H9 (cell line): ENCODE results near the gene TNFAIP2. TPM values are rescaled to one million over a fixed set of nuclear protein-coding genes. Genes with fewer than 3 reads are reported as not detected.

Source experiments
- DNase-seq: peaks from one replicate; pipeline ENCODE4 v3.0.0-alpha.2; 2017
- H2AFZ ChIP-seq: one replicate; pipeline ENCODE4 v1.6.1; 2013; ENCODE audit warnings: mild to moderate bottlenecking, low read length, control low read depth, moderate library complexity
- H2AK5ac ChIP-seq: 2 replicates; pipeline ENCODE4 v1.6.1; 2013; ENCODE audit warnings: low read length, control low read depth, mixed read lengths; ENCODE audit not compliant: insufficient read length
- H2BK120ac ChIP-seq: one replicate; pipeline ENCODE4 v1.6.1; 2013; ENCODE audit warnings: low read depth, mild to moderate bottlenecking, low read length, control low read depth, inconsistent platforms; ENCODE audit not compliant: poor library complexity, severe bottlenecking
- H2BK12ac ChIP-seq: 2 replicates; pipeline ENCODE4 v1.6.1; 2013; ENCODE audit warnings: low read length, control low read depth, mixed read lengths, low read depth; ENCODE audit not compliant: insufficient read length
- H2BK15ac ChIP-seq: 2 replicates; pipeline ENCODE4 v1.6.1; 2013; ENCODE audit warnings: low read depth, low read length, control low read depth
- H2BK20ac ChIP-seq: one replicate; pipeline ENCODE4 v1.6.1; 2013; ENCODE audit warnings: low read depth, mild to moderate bottlenecking, low read length, control low read depth, inconsistent platforms; ENCODE audit not compliant: poor library complexity, severe bottlenecking
- H2BK5ac ChIP-seq: 2 replicates; pipeline ENCODE4 v1.6.1; 2013; ENCODE audit warnings: low read length, control low read depth, mixed read lengths; ENCODE audit not compliant: insufficient read length
- H3K14ac ChIP-seq: 2 replicates; pipeline ENCODE4 v1.6.1; 2013; ENCODE audit warnings: low read length, control low read depth; ENCODE audit not compliant: insufficient read depth
- H3K18ac ChIP-seq: 2 replicates; pipeline ENCODE4 v1.6.1; 2013; ENCODE audit warnings: low read depth, mild to moderate bottlenecking, mixed read lengths, low read length, control low read depth; ENCODE audit not compliant: insufficient read length
- H3K23ac ChIP-seq: 2 replicates; pipeline ENCODE4 v1.6.1; 2013; ENCODE audit warnings: low read length, control low read depth, mixed read lengths, low read depth; ENCODE audit not compliant: insufficient read length
- H3K23me2 ChIP-seq: 2 replicates; pipeline ENCODE4 v1.6.1; 2013; ENCODE audit warnings: low read depth, mild to moderate bottlenecking, mixed read lengths, low read length, control low read depth; ENCODE audit not compliant: insufficient read length, poor library complexity, severe bottlenecking
- H3K27ac ChIP-seq: 2 replicates; pipeline ENCODE4 v1.5.1; 2013; ENCODE audit warnings: low read length, control low read depth, mixed read lengths, low read depth; ENCODE audit not compliant: insufficient read length
- H3K27me3 ChIP-seq: 2 replicates; pipeline ENCODE4 v1.6.1; 2013; ENCODE audit warnings: low read length, control low read depth, inconsistent platforms; ENCODE audit not compliant: insufficient read depth
- H3K4ac ChIP-seq: 2 replicates; pipeline ENCODE4 v1.6.1; 2013; ENCODE audit warnings: low read depth, mild to moderate bottlenecking, control low read depth, inconsistent platforms, low read length, moderate library complexity
- H3K4me1 ChIP-seq: 2 replicates; pipeline ENCODE4 v1.6.1; 2013; ENCODE audit warnings: low read length, control low read depth, inconsistent platforms; ENCODE audit not compliant: insufficient read depth
- H3K4me2 ChIP-seq: 2 replicates; pipeline ENCODE4 v1.6.1; 2013; ENCODE audit warnings: low read length, control low read depth, mixed read lengths; ENCODE audit not compliant: insufficient read length, insufficient read depth
- H3K56ac ChIP-seq: 2 replicates; pipeline ENCODE4 v1.6.1; 2013; ENCODE audit warnings: low read depth, mild to moderate bottlenecking, mixed read lengths, low read length, control low read depth; ENCODE audit not compliant: insufficient read length
- H3K79me1 ChIP-seq: 2 replicates; pipeline ENCODE4 v1.6.1; 2013; ENCODE audit warnings: low read depth, mild to moderate bottlenecking, moderate library complexity, low read length, control low read depth, inconsistent platforms; ENCODE audit not compliant: insufficient read depth, poor library complexity, severe bottlenecking
- H3K79me2 ChIP-seq: 2 replicates; pipeline ENCODE4 v1.6.1; 2013; ENCODE audit warnings: low read length, control low read depth, inconsistent platforms; ENCODE audit not compliant: insufficient read depth
- H3K9ac ChIP-seq: 2 replicates; pipeline ENCODE4 v1.6.1; 2013; ENCODE audit warnings: low read length, control low read depth, mixed read lengths; ENCODE audit not compliant: insufficient read length; ENCODE audit errors: extremely low read depth
- H3K9me3 ChIP-seq: one replicate; pipeline ENCODE4 v1.6.1; 2013; ENCODE audit warnings: low read depth, low read length, inconsistent platforms; ENCODE audit not compliant: control insufficient read depth
- H3T11ph ChIP-seq: one replicate; pipeline ENCODE4 v1.6.1; 2013; ENCODE audit warnings: mild to moderate bottlenecking, low read length, control low read depth, inconsistent platforms
- H4K20me1 ChIP-seq: one replicate; pipeline ENCODE4 v1.6.1; 2013; ENCODE audit not compliant: control insufficient read depth, insufficient read length, insufficient read depth
- H4K5ac ChIP-seq: 2 replicates; pipeline ENCODE4 v1.6.1; 2013; ENCODE audit warnings: low read depth, mild to moderate bottlenecking, mixed read lengths, low read length, control low read depth; ENCODE audit not compliant: insufficient read length
- H4K8ac ChIP-seq: replicated peaks from 2 replicates; pipeline ENCODE4 v1.6.1; 2013; ENCODE audit warnings: low read length, control low read depth, mixed read lengths, low read depth; ENCODE audit not compliant: insufficient read length
- H4K91ac ChIP-seq: 2 replicates; pipeline ENCODE4 v1.6.1; 2013; ENCODE audit warnings: low read depth, mild to moderate bottlenecking, moderate library complexity, mixed read lengths, low read length, control low read depth; ENCODE audit not compliant: insufficient read length
- H3K27ac Mint-ChIP-seq, 3 experiments: 2 replicates in 2 of 3; 3 replicates in 1 of 3; pipeline ENCODE4 v1.8.0; 2020 to 2021; ENCODE audit warnings: mixed read lengths in 3 of 3, mild to moderate bottlenecking in 1 of 3, moderate library complexity in 1 of 3
- H3K27me3 Mint-ChIP-seq: 2 replicates; pipeline ENCODE4 v1.8.0; 2021; ENCODE audit warnings: low read depth, mild to moderate bottlenecking, moderate library complexity, mixed read lengths
- H3K36me3 Mint-ChIP-seq, 3 experiments: 2 replicates in 2 of 3; 3 replicates in 1 of 3; pipeline ENCODE4 v1.8.0; 2020 to 2021; ENCODE audit warnings: low read depth in 3 of 3, mixed read lengths in 3 of 3; ENCODE audit not compliant: insufficient read depth in 1 of 3
- H3K4me1 Mint-ChIP-seq, 2 experiments: 2 replicates each; pipeline ENCODE4 v1.8.0; 2020; ENCODE audit warnings: mixed read lengths in 2 of 2
- H3K4me3 Mint-ChIP-seq, 2 experiments: 2 replicates in 1 of 2; 3 replicates in 1 of 2; pipeline ENCODE4 v1.8.0; 2020 to 2021; ENCODE audit warnings: mild to moderate bottlenecking in 2 of 2, mixed read lengths in 2 of 2, moderate library complexity in 1 of 2
- H3K9me3 Mint-ChIP-seq, 2 experiments: 2 replicates in 1 of 2; 3 replicates in 1 of 2; pipeline ENCODE4 v1.8.0; 2020; ENCODE audit warnings: mild to moderate bottlenecking in 2 of 2, mixed read lengths in 2 of 2, moderate library complexity in 1 of 2
- WGBS: extraction: QIAGEN DNeasy Blood & Tissue Kit; methylation state at CpG from one replicate; pipeline ENCODE4 v1.1.7; 2013; ENCODE audit warnings: missing lambda C conversion rate, low lambda C conversion rate, mixed read lengths; ENCODE audit not compliant: insufficient read length; ENCODE audit errors: extremely low coverage; 5-methylcytosine and 5-hydroxymethylcytosine counted together
- total RNA-seq: library from RNA; stranded (reverse); gene quantifications from 2 replicates; pipeline ENCODE4 v1.2.1, GENCODE V29; 2021
- TF ChIP-seq, protein P1 (sequence below): fragments of 200-600 bp; sonication (generic); conservative IDR thresholded peaks from 3 replicates; pipeline ENCODE4 v1.8.0; 2021; ENCODE audit warnings: antibody characterized with exemption, mild to moderate bottlenecking

Gene TNFAIP2
- total RNA-seq, 1 experiment from 2014 or later = 29.3 TPM

DNA sequence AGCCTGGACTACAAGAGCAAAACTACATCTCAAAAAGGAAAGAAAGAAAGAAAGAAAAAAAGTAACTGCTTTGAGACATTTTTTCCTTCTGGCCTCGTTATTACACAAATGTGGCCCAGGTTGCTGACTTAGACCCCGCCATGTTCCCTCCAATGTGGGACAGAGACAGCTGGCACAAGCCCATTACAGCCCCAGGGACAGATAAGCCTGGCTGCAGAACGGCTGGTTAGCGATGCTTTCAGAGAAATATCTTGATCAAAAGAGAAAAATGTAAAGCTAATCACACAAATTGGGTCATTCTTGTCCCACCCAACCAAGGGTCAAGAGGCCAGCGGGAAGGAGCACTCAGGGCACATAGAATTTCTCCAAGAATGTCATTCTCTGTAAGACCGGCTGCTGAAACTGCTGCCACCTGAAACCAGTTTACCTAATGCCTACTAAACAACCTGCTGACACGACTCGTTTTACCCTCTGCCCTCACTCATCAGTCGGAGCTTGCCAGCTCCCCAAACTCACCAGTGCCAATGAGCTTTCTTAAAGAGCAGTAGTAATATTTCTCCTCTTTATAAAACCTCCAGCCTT is 63.1 kb downstream of the TNFAIP2 start:
- H2BK20ac ChIP-seq = no peak overlapping the region
- H3K4me1 Mint-ChIP-seq = peaks cover 28 to 39% of the 10 kb centered on the region in 2 experiments
- H3K36me3 Mint-ChIP-seq = peaks cover 0 to 4% (median 0%) of the 10 kb centered on the region in 3 experiments; a peak in 2 of 7 replicates
- H3T11ph ChIP-seq = no peak overlapping the region
- no peak overlapping the region for H3K18ac ChIP-seq
- H4K8ac ChIP-seq = no peak overlapping the region
- no CpG with 5 or more reads among the region's 9 CpGs for WGBS
- H3K23me2 ChIP-seq = no peaks in the 10 kb centered on the region
- no peaks in the 10 kb centered on the region for H3K9me3 ChIP-seq
- H3K4me2 ChIP-seq = peak overlapping the region; percentile 12
- H2BK5ac ChIP-seq = no peak overlapping the region
- H2BK12ac ChIP-seq = no peak overlapping the region
- H4K5ac ChIP-seq = no peak overlapping the region
- peaks cover 2% of the 10 kb centered on the region for H3K27me3 ChIP-seq
- H3K14ac ChIP-seq = no peak overlapping the region
- H2AK5ac ChIP-seq = no peak overlapping the region
- H2BK120ac ChIP-seq = no peak overlapping the region
- H3K27me3 Mint-ChIP-seq = peaks cover 35% of the 10 kb centered on the region
- H4K20me1 ChIP-seq = no peaks in the 10 kb centered on the region
- H3K27ac ChIP-seq = no peak overlapping the region
- TF ChIP-seq, protein P1, sequence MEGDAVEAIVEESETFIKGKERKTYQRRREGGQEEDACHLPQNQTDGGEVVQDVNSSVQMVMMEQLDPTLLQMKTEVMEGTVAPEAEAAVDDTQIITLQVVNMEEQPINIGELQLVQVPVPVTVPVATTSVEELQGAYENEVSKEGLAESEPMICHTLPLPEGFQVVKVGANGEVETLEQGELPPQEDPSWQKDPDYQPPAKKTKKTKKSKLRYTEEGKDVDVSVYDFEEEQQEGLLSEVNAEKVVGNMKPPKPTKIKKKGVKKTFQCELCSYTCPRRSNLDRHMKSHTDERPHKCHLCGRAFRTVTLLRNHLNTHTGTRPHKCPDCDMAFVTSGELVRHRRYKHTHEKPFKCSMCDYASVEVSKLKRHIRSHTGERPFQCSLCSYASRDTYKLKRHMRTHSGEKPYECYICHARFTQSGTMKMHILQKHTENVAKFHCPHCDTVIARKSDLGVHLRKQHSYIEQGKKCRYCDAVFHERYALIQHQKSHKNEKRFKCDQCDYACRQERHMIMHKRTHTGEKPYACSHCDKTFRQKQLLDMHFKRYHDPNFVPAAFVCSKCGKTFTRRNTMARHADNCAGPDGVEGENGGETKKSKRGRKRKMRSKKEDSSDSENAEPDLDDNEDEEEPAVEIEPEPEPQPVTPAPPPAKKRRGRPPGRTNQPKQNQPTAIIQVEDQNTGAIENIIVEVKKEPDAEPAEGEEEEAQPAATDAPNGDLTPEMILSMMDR = no peak
- H2AFZ ChIP-seq = no peak overlapping the region
- H3K4me1 ChIP-seq = peaks cover 3% of the 10 kb centered on the region; the same call in 1 of the 2 replicates
- no peak overlapping the region for H3K9ac ChIP-seq
- no peak for DNase-seq
- no peak overlapping the region for H3K23ac ChIP-seq
- H3K4me3 Mint-ChIP-seq = 0 out of 5 replicates have a peak overlapping the region, but pooled peaks of 1 of the 2 experiments have one; percentile 40
- no peak overlapping the region for H4K91ac ChIP-seq
- peak overlapping the region in 1 of 3 experiments; percentile 52; a peak in 2 of 7 replicates for H3K27ac Mint-ChIP-seq
- no peaks in the 10 kb centered on the region for H3K79me1 ChIP-seq
- H3K9me3 Mint-ChIP-seq = no peaks in the 10 kb centered on the region; a peak in 2 of 5 replicates
- H3K56ac ChIP-seq = no peak overlapping the region
- H2BK15ac ChIP-seq = no peak overlapping the region
- no peaks in the 10 kb centered on the region for H3K79me2 ChIP-seq
- no peak overlapping the region for H3K4ac ChIP-seq

Other genes starting within 250 kb of the TNFAIP2 start
- gene AMN, start 200.8 kb upstream of the TNFAIP2 start, total RNA-seq = 1.9 and 2.2 TPM in 2 replicates
- 97.3 and 103 TPM in 2 replicates for gene CDC42BPB, start 65.9 kb upstream of the TNFAIP2 start, total RNA-seq
- gene LBHD2, start 39.3 kb upstream of the TNFAIP2 start, total RNA-seq = not detected in 2 replicates
- gene EXOC3L4, start 28.7 kb upstream of the TNFAIP2 start, total RNA-seq = 0.39 and 0.42 TPM in 2 replicates
- gene EIF5, start 210.8 kb downstream of the TNFAIP2 start, total RNA-seq = 337 and 356 TPM in 2 replicates